ENCODE results near the gene HOXB4. TPM values are rescaled to one million over a fixed set of nuclear protein-coding genes. Genes with fewer than 3 reads are reported as not detected.

The HOXB4 gene
- polyA plus RNA-seq (2012; ENCODE audit: low read depth, missing spikeins): 2.6 TPM

- peak; percentile 71 for DNase-seq (ENCODE audit: insufficient read length, low spot score)
- FAIRE-seq: peak; percentile 68
- TF ChIP-seq SPI1 (IDR thresholded peaks at IDR 0.05; ENCODE audit: low read depth, low read length) (no peak), PAX5 (IDR thresholded peaks at IDR 0.05; ENCODE audit: insufficient read depth, low read length, severe bottlenecking) (no peak), TAF1 (IDR thresholded peaks at IDR 0.05; ENCODE audit: low read depth, low read length) (0 out of 2 replicates have a peak, but pooled peaks have one; percentile 6), POU2F2 (IDR thresholded peaks at IDR 0.05; ENCODE audit: low read depth, low read length) (no peak), POLR2AphosphoS5 (IDR thresholded peaks at IDR 0.05; ENCODE audit: low read depth, low read length) (no peak)
Observed at GRCh38 chr17:48577946-48578615, at the start of gene HOXB4. Gene HOXB4, minus strand, starts transcription at chr17:48578350. Its CDS starts 31 bp downstream, at chr17:48578319.

DNA sequence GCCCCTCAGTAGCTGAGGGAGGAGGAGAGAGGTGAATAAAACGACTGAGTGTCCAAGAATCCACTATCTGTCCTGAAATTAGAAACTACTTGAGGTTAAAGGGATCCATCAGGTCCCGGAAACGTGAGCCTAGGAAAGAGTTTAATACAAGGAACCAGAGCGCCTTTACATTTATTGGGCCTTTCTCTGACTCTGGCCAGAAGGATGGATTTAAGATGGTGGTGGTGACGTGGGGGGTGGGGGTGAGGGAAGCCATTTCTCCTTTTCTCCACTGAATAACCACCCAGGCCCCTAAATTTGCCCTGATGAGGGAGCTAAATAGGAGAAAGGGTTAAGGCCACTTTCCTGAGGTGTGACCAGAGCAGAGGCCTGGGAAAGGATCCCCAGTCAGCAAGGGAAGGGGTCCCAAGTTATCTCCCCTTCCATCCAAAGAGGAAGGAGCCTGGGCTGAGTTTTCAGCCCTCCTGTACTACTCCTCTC lies 49.0 kb upstream of the HOXB4 start:
- TF ChIP-seq POLR2A (IDR thresholded peaks at IDR 0.05; ENCODE audit: low read depth, low read length) (no peak), TAF1 (IDR thresholded peaks at IDR 0.05; ENCODE audit: low read depth, low read length) (no peak), POLR2AphosphoS5 (IDR thresholded peaks at IDR 0.05; ENCODE audit: low read depth, low read length) (no peak), PAX5 (IDR thresholded peaks at IDR 0.05; ENCODE audit: insufficient read depth, low read length, severe bottlenecking) (no peak), SPI1 (IDR thresholded peaks at IDR 0.05; ENCODE audit: low read depth, low read length) (no peak), POU2F2 (IDR thresholded peaks at IDR 0.05; ENCODE audit: low read depth, low read length) (no peak)
- DNase-seq (ENCODE audit: insufficient read length, low spot score) (no peak), FAIRE-seq (no peak)

- FAIRE-seq (no peak), DNase-seq (ENCODE audit: insufficient read length, low spot score) (no peak)
- TF ChIP-seq POLR2AphosphoS5 (IDR thresholded peaks at IDR 0.05; ENCODE audit: low read depth, low read length): no peak
- no peak for TF ChIP-seq TAF1 (IDR thresholded peaks at IDR 0.05; ENCODE audit: low read depth, low read length)
- no peak for TF ChIP-seq SPI1 (IDR thresholded peaks at IDR 0.05; ENCODE audit: low read depth, low read length)
- TF ChIP-seq PAX5 (IDR thresholded peaks at IDR 0.05; ENCODE audit: insufficient read depth, low read length, severe bottlenecking): no peak
- no peak for TF ChIP-seq POU2F2 (IDR thresholded peaks at IDR 0.05; ENCODE audit: low read depth, low read length)
Observed at GRCh38 chr17:48626245-48627117, 48.3 kb upstream of the HOXB4 start, which contains the start of gene HOXB9. Gene HOXB9, minus strand, starts transcription at chr17:48626358. Its CDS starts 89 bp downstream, at chr17:48626269.

- TF ChIP-seq PAX5 (IDR thresholded peaks at IDR 0.05; ENCODE audit: insufficient read depth, low read length, severe bottlenecking) (no peak), POLR2AphosphoS5 (IDR thresholded peaks at IDR 0.05; ENCODE audit: low read depth, low read length) (no peak), POU2F2 (IDR thresholded peaks at IDR 0.05; ENCODE audit: low read depth, low read length) (no peak), TAF1 (IDR thresholded peaks at IDR 0.05; ENCODE audit: low read depth, low read length) (no peak), SPI1 (IDR thresholded peaks at IDR 0.05; ENCODE audit: low read depth, low read length) (no peak), POLR2A (IDR thresholded peaks at IDR 0.05; ENCODE audit: low read depth, low read length) (no peak)
- DNase-seq (ENCODE audit: insufficient read length, low spot score) (no peak), FAIRE-seq (peak; percentile 9)
Observed at GRCh38 chr17:48625495-48626244, 47.5 kb upstream of the HOXB4 start.

DNA sequence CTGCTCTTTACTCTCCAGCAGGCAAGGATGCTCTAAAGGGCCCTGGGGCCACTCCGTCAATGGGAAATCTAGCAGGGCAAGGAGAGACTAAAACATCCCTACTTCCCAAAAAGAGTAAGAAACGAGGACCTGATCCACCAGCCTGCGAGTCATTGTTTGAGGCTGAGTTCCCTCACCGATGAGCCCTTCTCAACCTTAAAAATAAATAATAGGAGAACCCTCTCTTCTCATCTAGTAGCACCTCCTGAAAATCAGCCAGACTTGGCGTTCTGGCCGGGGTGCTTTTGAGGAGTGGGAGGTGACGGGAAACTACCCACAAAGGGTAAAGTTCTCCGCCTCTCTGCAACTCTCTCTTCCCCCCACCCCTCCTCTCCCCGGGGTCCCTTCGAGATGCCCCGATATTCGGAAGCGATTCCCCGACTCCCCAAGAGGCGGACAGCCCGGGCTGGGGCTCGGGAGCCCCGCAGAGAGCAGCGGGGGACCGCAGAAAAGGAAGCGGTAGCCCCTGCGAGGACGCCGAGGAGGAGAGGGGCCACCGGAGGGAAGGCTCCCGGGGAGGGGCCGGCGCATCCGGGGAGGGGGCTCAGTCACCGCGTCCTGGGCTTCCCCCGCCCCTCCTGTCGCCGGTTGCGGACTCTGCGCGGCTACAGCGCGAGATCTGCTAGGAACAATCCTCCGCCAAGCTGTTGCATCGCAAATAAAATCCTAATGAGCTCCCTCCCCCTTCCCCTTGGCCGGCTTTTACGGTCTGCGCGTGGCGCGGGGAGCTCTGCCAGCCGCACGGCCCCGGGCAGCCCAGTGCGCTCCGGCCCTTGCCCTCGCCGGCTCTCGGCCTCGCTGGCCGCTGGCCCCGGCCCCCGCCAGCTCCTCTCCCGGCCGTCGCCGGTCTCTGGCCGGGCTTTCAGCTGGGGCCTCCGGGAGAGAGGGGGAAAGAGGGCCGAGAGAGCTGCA lies 46.7 kb upstream of the HOXB4 start:
- no peak for DNase-seq (ENCODE audit: insufficient read length, low spot score)
- FAIRE-seq: no peak
- TF ChIP-seq POLR2AphosphoS5 (IDR thresholded peaks at IDR 0.05; ENCODE audit: low read depth, low read length) (no peak), TAF1 (IDR thresholded peaks at IDR 0.05; ENCODE audit: low read depth, low read length) (no peak), POLR2A (IDR thresholded peaks at IDR 0.05; ENCODE audit: low read depth, low read length) (no peak), PAX5 (IDR thresholded peaks at IDR 0.05; ENCODE audit: insufficient read depth, low read length, severe bottlenecking) (no peak), POU2F2 (IDR thresholded peaks at IDR 0.05; ENCODE audit: low read depth, low read length) (no peak), SPI1 (IDR thresholded peaks at IDR 0.05; ENCODE audit: low read depth, low read length) (no peak)

DNA sequence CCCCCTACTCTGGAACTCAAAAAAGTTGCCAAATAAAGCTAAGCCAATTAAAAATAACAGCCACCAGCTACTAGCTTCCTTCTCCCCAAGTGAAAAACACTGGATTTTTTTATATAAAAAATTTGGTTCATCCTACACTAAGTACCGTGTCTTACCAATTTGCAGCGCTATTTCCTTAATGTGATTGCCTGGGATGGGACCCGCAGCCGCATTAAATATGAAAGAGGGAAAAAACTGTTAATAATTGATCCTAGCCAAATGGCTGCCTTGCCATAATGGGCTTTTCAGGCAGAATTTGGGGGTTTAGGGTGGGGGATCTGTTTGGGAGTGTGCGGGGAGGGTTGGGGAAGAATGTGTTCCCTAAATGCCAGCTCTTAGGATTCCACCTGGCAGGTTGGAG lies 46.0 kb upstream of the HOXB4 start:
- TF ChIP-seq TAF1 (IDR thresholded peaks at IDR 0.05; ENCODE audit: low read depth, low read length) (no peak), PAX5 (IDR thresholded peaks at IDR 0.05; ENCODE audit: insufficient read depth, low read length, severe bottlenecking) (no peak), POU2F2 (IDR thresholded peaks at IDR 0.05; ENCODE audit: low read depth, low read length) (no peak), POLR2AphosphoS5 (IDR thresholded peaks at IDR 0.05; ENCODE audit: low read depth, low read length) (no peak), SPI1 (IDR thresholded peaks at IDR 0.05; ENCODE audit: low read depth, low read length) (no peak), POLR2A (IDR thresholded peaks at IDR 0.05; ENCODE audit: low read depth, low read length) (no peak)
- DNase-seq (ENCODE audit: insufficient read length, low spot score): no peak
- FAIRE-seq: no peak

GRCh38 chr17:48623583-48623982 lies 45.4 kb upstream of the HOXB4 start:
- DNase-seq (ENCODE audit: insufficient read length, low spot score): no peak
- TF ChIP-seq SPI1 (IDR thresholded peaks at IDR 0.05; ENCODE audit: low read depth, low read length) (no peak), POU2F2 (IDR thresholded peaks at IDR 0.05; ENCODE audit: low read depth, low read length) (no peak), PAX5 (IDR thresholded peaks at IDR 0.05; ENCODE audit: insufficient read depth, low read length, severe bottlenecking) (no peak), POLR2A (IDR thresholded peaks at IDR 0.05; ENCODE audit: low read depth, low read length) (no peak), POLR2AphosphoS5 (IDR thresholded peaks at IDR 0.05; ENCODE audit: low read depth, low read length) (no peak), TAF1 (IDR thresholded peaks at IDR 0.05; ENCODE audit: low read depth, low read length) (no peak)
- FAIRE-seq: no peak

- TF ChIP-seq TAF1 (IDR thresholded peaks at IDR 0.05; ENCODE audit: low read depth, low read length) (no peak), POU2F2 (IDR thresholded peaks at IDR 0.05; ENCODE audit: low read depth, low read length) (no peak), SPI1 (IDR thresholded peaks at IDR 0.05; ENCODE audit: low read depth, low read length) (no peak), POLR2AphosphoS5 (IDR thresholded peaks at IDR 0.05; ENCODE audit: low read depth, low read length) (no peak), POLR2A (IDR thresholded peaks at IDR 0.05; ENCODE audit: low read depth, low read length) (no peak), PAX5 (IDR thresholded peaks at IDR 0.05; ENCODE audit: insufficient read depth, low read length, severe bottlenecking) (no peak)
- no peak for DNase-seq (ENCODE audit: insufficient read length, low spot score)
- FAIRE-seq: no peak
Observed at GRCh38 chr17:48622857-48623256, 44.7 kb upstream of the HOXB4 start.

Data from GM12891 (cell line).